ENCODE data around the gene LCN12. TPM values are rescaled to one million over a fixed set of nuclear protein-coding genes. Genes with fewer than 3 reads are reported as not detected.

LCN12 gene
- total RNA-seq, 1 donor from 2014 or later, result not detected

DNA sequence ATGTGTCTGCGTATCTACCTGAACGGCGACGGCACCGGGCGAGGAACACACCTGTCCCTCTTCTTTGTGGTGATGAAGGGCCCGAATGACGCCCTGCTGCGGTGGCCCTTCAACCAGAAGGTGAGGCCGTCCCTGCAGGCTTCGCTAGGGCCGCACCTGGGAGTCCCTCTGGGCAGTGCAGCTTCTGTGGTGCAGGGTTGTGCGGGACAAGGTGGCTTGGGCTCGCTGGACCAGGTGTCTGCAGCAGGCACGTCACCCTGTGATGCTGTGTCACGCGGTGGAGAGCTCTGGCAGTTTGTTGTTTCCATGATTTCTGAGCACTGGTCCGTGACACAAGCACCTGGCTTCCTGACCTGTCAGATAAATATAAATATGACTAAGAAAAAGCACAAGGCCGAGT, 28.2 kb upstream of the LCN12 start:
- H3K4me2 ChIP-seq, result no peak overlapping the region
- no peak for DNase-seq (ENCODE audit: low spot score)
- Mint-ChIP-seq H3K4me1 (no peaks in the 10 kb centered on the region), H3K27ac (no peak overlapping the region), H3K9me3 (no peaks in the 10 kb centered on the region), H3K27me3 (ENCODE audit: insufficient read depth, low read depth) (peaks cover 3% of the 10 kb centered on the region), H3K4me3 (no peak overlapping the region), H3K36me3 (peaks cover 12% of the 10 kb centered on the region)
- no peak overlapping the region for H3K9ac ChIP-seq
- H3K4me1 ChIP-seq, result no peaks in the 10 kb centered on the region
- H3K9me3 ChIP-seq (ENCODE audit: low read depth), result no peaks in the 10 kb centered on the region
- no peaks in the 10 kb centered on the region for H3K79me2 ChIP-seq (ENCODE audit: low read depth)
- no peak overlapping the region for H3K4me3 ChIP-seq
- H2AFZ ChIP-seq (replicated peaks), result no peak overlapping the region
- TF ChIP-seq EZH2 (IDR thresholded peaks at IDR 0.05) (no peak), EZH2phosphoT487 (IDR thresholded peaks at IDR 0.05) (no peak)
- TF ChIP-seq, protein P1, sequence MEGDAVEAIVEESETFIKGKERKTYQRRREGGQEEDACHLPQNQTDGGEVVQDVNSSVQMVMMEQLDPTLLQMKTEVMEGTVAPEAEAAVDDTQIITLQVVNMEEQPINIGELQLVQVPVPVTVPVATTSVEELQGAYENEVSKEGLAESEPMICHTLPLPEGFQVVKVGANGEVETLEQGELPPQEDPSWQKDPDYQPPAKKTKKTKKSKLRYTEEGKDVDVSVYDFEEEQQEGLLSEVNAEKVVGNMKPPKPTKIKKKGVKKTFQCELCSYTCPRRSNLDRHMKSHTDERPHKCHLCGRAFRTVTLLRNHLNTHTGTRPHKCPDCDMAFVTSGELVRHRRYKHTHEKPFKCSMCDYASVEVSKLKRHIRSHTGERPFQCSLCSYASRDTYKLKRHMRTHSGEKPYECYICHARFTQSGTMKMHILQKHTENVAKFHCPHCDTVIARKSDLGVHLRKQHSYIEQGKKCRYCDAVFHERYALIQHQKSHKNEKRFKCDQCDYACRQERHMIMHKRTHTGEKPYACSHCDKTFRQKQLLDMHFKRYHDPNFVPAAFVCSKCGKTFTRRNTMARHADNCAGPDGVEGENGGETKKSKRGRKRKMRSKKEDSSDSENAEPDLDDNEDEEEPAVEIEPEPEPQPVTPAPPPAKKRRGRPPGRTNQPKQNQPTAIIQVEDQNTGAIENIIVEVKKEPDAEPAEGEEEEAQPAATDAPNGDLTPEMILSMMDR (IDR thresholded peaks at IDR 0.05), result no peak
- no peaks in the 10 kb centered on the region for H3K27me3 ChIP-seq
- no peak overlapping the region for H3K27ac ChIP-seq
- H4K20me1 ChIP-seq (ENCODE audit: low read depth), result peaks cover 3% of the 10 kb centered on the region
- H3F3A ChIP-seq (ENCODE audit: low read depth), result no peaks in the 10 kb centered on the region
- no peaks in the 10 kb centered on the region for H3K36me3 ChIP-seq

DNA sequence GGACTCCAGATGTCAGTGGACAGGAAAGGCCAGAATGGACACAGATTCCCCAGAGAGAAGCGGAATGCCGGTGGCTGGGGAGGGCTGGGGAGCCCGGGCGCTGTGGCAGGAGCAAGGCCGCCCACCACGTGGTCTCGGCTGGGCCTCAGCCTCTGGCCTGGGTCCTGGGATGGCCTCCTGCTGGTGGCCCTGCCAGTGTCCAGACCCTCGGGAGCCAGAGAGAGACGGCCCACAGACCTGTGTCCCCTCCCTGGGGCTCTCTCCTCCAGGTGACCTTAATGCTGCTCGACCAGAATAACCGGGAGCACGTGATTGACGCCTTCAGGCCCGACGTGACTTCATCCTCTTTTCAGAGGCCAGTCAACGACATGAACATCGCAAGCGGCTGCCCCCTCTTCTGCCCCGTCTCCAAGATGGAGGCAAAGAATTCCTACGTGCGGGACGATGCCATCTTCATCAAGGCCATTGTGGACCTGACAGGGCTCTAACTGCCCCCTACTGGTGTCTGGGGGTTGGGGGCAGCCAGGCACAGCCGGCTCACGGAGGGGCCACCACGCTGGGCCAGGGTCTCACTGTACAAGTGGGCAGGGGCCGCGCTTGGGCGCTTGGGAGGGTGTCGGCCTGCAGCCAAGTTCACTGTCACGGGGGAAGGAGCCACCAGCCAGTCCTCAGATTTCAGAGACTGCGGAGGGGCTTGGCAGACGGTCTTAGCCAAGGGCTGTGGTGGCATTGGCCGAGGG, 26.5 kb upstream of the LCN12 start:
- Histone ChIP-seq H2AFZ (replicated peaks) (no peak overlapping the region), H3K4me3 (no peak overlapping the region), H3K79me2 (ENCODE audit: low read depth) (no peaks in the 10 kb centered on the region), H3K27ac (no peak overlapping the region), H3K4me1 (no peaks in the 10 kb centered on the region), H4K20me1 (ENCODE audit: low read depth) (peaks cover 3% of the 10 kb centered on the region), H3K9ac (no peak overlapping the region), H3K27me3 (no peaks in the 10 kb centered on the region), H3F3A (ENCODE audit: low read depth) (no peaks in the 10 kb centered on the region), H3K36me3 (no peaks in the 10 kb centered on the region), H3K9me3 (ENCODE audit: low read depth) (no peaks in the 10 kb centered on the region), H3K4me2 (no peak overlapping the region)
- DNase-seq (ENCODE audit: low spot score), result no peak
- H3K4me3 Mint-ChIP-seq, result no peak overlapping the region
- TF ChIP-seq EZH2phosphoT487 (IDR thresholded peaks at IDR 0.05), result no peak
- TF ChIP-seq, protein P1 (IDR thresholded peaks at IDR 0.05), result peak; percentile 14
- no peak overlapping the region for H3K27ac Mint-ChIP-seq
- peaks cover 6% of the 10 kb centered on the region for H3K36me3 Mint-ChIP-seq
- H3K4me1 Mint-ChIP-seq, result no peaks in the 10 kb centered on the region
- H3K9me3 Mint-ChIP-seq, result no peaks in the 10 kb centered on the region
- no peaks in the 10 kb centered on the region for H3K27me3 Mint-ChIP-seq (ENCODE audit: insufficient read depth, low read depth)

DNA sequence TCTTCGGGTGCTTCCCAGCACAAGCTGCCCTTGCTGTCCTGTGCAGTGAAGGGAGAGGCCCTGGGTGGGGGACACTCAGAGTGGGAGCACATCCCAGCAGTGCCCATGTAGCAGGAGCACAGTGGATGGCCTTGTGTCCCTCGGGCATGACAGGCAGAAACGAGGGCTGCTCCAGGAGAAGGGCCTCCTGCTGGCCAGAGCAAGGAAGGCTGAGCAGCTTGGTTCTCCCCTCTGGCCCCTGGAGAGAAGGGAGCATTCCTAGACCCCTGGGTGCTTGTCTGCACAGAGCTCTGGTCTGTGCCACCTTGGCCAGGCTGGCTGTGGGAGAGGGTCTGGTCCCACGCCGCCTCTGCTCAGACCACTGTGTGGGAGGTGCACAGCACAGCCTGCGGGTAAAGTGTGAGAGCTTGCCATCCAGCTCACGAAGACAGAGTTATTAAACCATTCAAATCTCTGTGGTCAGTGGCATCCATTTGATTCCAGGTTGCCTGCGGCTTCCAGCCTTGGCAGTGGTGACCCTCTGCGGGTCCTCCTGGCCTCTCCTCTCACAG, 25.8 kb upstream of the LCN12 start:
- peaks cover 3% of the 10 kb centered on the region for H4K20me1 ChIP-seq (ENCODE audit: low read depth)
- TF ChIP-seq EZH2phosphoT487 (IDR thresholded peaks at IDR 0.05), result no peak
- TF ChIP-seq, protein P1 (IDR thresholded peaks at IDR 0.05), result no peak
- no peak for TF ChIP-seq EZH2 (IDR thresholded peaks at IDR 0.05)
- Mint-ChIP-seq H3K27ac (no peak overlapping the region), H3K4me3 (no peak overlapping the region), H3K9me3 (no peaks in the 10 kb centered on the region), H3K36me3 (peaks cover 7% of the 10 kb centered on the region), H3K27me3 (ENCODE audit: insufficient read depth, low read depth) (no peaks in the 10 kb centered on the region), H3K4me1 (no peaks in the 10 kb centered on the region)
- no peak overlapping the region for H3K4me2 ChIP-seq
- H3K4me3 ChIP-seq, result no peak overlapping the region
- H3K9me3 ChIP-seq (ENCODE audit: low read depth), result no peaks in the 10 kb centered on the region
- no peak for DNase-seq (ENCODE audit: low spot score)
- H3K27ac ChIP-seq, result no peak overlapping the region
- no peaks in the 10 kb centered on the region for H3F3A ChIP-seq (ENCODE audit: low read depth)
- H3K27me3 ChIP-seq, result no peaks in the 10 kb centered on the region
- H3K79me2 ChIP-seq (ENCODE audit: low read depth), result no peaks in the 10 kb centered on the region
- H2AFZ ChIP-seq (replicated peaks), result no peak overlapping the region
- H3K9ac ChIP-seq, result no peak overlapping the region
- H3K4me1 ChIP-seq, result no peaks in the 10 kb centered on the region
- H3K36me3 ChIP-seq, result no peaks in the 10 kb centered on the region

Data from neural progenitor cell (in vitro differentiated cells).